Fibroblast of skin of scalp (primary cell): ENCODE data around the gene HSH2D. TPM values are rescaled to one million over a fixed set of nuclear protein-coding genes. Genes with fewer than 3 reads are reported as not detected.
"Not testable (repeated sequence)": the region's sequence is repeated elsewhere in the genome, so short reads cannot be mapped to it uniquely, and the experiment has no call there.

ENCODE experiments used
- DNase-seq: peaks from one replicate; pipeline ENCODE4 v3.0.0-alpha.2; 2013
- polyA plus RNA-seq, 2 experiments: library from polyadenylated mRNA; unstranded; fragments of 120-200 nt; gene quantifications; one replicate each; pipeline ENCODE4 v1.2.1, GENCODE V29; 2013; ENCODE audit not compliant: insufficient read length in 2 of 2

Gene HSH2D, protein sequence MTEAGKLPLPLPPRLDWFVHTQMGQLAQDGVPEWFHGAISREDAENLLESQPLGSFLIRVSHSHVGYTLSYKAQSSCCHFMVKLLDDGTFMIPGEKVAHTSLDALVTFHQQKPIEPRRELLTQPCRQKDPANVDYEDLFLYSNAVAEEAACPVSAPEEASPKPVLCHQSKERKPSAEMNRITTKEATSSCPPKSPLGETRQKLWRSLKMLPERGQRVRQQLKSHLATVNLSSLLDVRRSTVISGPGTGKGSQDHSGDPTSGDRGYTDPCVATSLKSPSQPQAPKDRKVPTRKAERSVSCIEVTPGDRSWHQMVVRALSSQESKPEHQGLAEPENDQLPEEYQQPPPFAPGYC
- polyA plus RNA-seq (2013, experiment 1 of 2; ENCODE audit: insufficient read length), result 0.06 TPM
- not detected for polyA plus RNA-seq (2013, experiment 2 of 2; ENCODE audit: insufficient read length)

DNA sequence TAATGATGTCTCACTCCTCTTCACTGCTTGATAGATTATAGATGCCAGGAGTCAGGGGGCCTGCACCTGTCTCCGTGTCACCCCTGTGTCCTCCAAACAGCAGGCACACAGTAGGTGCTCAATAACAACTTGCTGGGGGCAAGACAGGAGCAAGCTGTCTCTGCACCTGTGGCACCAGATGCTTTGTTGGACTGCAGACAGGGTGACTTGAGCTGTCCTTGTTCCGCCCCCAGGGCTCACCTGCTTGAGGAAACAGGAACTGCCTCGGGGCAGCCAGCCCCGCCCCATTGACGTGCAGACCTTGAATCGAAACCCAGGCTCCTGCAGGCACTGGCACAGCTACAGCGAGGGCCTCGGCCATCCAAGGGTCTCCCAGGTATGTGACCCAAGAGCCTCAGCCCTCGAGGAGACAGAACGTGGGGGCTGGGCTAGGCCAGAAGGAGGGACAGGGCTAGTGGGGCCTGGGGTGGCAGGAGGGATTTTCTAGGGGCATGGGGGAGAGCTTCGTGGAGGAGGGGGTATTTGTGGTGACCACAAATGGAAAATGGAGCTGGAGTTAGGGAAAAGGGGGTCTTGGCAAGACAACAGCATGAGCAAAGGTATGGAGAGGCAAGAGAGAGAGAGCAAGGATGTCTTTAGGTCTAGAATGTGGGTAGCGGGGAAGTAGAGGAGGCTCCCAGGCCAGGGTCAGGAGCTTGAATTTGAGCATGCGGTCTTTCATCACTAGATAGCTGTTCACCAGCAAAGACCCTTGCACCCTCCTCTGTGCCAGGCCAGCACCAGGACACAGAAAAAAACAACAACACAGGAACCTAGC lies at the start of gene HSH2D:
Gene HSH2D (plus strand): TSS at position 287 of the 817 bp plus-strand sequence. CDS start 5,066 bp downstream, outside the sequence.
- DNase-seq, result no peak

GRCh38 chr19:16094360-16095070 lies 49.0 kb upstream of the HSH2D start:
- peak; percentile 78 for DNase-seq

DNA sequence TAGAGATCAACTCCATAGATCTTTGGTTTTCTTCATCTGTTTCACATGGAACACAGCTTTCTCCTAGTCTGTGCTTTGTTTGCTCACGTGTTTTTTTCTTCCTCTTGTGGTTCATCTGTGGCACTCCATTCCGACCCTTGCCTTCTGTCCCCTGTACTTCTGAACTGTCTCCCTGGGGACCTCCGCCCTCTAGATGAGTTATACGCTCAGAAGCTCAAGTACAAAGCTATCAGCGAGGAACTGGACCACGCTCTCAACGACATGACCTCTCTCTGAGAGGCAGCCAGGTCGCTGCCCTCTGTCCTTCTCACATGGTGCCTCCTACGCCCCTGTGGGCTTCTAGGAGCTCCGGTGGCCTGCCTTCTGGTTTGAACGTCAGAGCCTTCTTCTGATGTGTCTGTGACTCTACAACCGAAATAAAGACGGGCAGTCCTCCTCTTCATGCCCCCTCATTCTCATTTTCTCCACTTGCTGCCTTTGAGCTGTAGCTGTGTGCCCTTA lies 48.4 kb upstream of the HSH2D start:
- no peak for DNase-seq

- DNase-seq, result no peak
Measured at GRCh38 chr19:16096280-16096855, 47.1 kb upstream of the HSH2D start.

GRCh38 chr19:16098416-16098768 lies 45.1 kb upstream of the HSH2D start:
- no peak for DNase-seq

DNA sequence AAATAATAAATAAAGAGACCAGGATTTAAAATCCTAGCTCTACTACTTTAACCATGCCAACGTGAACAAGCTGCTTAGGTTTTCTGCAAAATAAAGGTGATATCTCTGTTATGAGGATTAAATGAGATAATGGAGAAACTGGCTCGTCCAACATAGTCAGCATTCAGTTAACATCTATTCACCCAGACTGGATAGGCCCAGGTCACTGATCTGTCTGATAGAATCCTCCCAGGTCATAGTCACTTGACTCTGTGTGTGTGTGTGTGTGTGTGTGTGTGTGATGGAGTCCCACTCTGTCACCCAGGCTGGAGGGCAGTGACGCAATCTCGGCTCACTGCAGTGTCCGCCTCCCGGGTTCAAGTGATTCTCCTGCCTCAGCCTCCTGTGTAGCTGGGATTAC lies 44.7 kb upstream of the HSH2D start:
- no peak for DNase-seq

GRCh38 chr19:16099314-16099965 lies 44.0 kb upstream of the HSH2D start:
- DNase-seq, result not testable (repeated sequence)

DNA sequence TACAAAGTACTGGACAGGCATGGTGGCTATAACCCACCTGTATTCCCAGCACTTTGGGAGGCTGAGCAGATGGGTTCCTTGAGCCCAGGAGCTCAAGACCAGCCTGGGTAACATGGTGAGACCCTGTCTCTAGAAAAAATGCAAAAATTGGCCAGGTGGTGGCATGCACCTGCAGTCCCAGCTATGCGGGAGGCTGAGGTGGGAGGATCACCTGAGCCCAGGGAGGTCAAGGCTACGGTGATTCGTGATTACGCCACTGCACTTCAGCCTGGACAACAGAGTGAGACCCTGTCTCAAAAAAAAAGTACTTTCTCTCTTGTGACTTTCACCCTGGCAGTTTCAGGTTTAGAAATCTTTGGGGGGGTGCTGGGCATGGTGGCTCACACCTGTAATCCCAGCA lies 43.0 kb upstream of the HSH2D start:
- DNase-seq, result no peak

DNA sequence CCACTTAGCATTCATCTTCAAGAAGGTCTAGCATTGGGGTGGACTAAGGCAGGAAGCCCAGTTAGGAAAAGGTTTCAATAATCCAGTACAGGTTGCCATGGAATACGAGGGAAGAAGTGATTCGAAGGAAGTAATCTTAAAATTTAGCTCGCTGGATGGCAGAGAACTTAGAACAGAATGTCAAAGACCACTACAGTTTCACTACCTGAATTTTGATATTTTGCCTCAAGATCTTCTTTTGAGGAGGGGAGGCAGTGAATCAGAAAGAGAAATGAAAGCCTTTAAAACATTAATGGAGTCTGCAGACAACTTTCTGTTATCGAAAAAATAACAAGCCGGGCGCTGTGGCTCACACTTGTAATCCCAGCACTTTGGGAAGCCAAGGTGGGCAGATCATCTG lies 38.8 kb upstream of the HSH2D start:
- no peak for DNase-seq

- DNase-seq, result peak; percentile 48
Measured at GRCh38 chr19:16106121-16106520, 37.4 kb upstream of the HSH2D start.

GRCh38 chr19:16111160-16111908 lies 32.2 kb upstream of the HSH2D start, which contains the start of gene RAB8A:
TSS of gene RAB8A (plus strand) at chr19:16111889. CDS start at chr19:16111902, 13 bp downstream.
- peak; percentile 100 for DNase-seq

- no peak for DNase-seq
Measured at GRCh38 chr19:16111909-16112752, 31.4 kb upstream of the HSH2D start.

DNA sequence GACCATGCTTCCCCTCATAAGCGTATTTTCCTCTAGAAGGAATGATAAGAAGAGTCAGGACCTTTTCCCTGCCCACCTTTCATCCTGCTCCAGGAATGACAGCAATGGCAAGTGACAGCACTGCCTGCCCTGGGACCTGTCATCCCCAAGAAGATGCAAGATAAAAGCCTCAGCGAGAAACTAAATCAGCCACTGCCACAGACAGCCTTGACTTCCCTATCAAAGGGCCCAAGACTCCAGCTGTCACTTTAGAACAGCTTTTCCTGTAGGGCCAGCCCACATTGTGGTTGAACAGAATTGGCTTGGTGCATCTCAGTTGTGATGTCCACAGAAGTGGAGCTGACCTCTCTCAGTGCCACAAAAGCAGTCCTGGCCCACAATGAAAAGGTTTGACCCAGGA lies 30.7 kb upstream of the HSH2D start:
- DNase-seq, result no peak

DNA sequence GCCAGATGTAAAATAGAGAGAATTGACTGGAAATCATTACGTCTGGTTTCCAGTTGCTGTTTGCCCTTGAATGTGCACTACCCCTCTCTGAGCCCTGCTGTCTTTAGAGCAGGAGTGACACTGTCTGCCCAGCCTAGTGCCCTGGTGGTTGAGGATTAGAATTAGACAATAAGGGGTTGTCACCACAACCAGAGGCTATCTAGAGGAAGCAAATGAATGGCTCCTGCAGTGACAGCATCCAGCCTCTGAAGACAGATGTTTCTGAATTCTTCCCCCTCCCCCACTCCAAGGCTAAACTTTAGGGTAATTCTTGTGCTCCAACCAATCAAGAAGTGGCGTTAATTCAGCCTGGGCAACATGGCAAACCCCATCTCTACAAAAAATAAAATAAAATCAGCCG lies 29.8 kb upstream of the HSH2D start:
- DNase-seq, result no peak

GRCh38 chr19:16115301-16116039 lies 28.0 kb upstream of the HSH2D start:
- DNase-seq, result no peak

DNA sequence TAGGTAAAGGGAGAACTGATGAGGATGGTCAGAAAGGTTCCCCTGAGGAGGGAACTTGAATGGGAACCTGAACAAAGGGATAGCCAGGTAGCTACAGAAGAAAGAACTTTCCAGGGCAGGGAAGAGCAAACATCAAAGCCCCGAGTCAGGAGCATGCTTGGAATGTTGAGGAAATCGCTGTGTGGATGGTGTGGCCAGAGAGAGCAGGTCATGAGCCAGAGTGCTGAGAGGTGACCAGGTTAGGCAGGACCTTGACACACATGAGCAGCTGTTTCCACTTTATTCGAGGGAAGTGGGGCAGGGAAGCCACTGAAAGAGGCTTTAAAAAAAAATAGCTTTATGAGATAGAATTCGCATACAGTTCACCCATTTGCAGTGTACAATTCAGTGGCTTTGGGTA lies 27.4 kb upstream of the HSH2D start:
- no peak for DNase-seq

DNA sequence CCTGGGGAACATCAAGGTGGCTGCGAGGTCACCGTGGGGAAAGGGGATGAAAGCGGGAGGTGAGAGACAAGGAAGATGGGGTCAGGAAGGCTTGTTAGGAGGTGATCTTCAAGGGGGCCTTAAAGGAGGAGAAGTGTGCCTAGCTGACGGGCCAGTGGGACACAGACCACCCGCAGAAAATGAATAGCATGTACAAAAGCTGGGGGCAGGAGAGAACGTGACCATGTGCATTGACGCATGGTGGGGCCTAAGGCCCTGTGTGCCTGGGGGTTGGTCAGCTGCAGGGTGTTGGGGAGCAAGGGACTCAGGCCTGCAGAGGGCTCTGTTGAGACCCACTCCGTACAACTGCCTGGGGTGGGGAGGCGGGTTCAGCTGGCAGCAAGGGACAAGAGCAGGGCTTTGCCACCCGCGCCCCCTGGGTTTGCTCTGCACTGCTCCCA lies 25.9 kb upstream of the HSH2D start:
- no peak for DNase-seq

DNA sequence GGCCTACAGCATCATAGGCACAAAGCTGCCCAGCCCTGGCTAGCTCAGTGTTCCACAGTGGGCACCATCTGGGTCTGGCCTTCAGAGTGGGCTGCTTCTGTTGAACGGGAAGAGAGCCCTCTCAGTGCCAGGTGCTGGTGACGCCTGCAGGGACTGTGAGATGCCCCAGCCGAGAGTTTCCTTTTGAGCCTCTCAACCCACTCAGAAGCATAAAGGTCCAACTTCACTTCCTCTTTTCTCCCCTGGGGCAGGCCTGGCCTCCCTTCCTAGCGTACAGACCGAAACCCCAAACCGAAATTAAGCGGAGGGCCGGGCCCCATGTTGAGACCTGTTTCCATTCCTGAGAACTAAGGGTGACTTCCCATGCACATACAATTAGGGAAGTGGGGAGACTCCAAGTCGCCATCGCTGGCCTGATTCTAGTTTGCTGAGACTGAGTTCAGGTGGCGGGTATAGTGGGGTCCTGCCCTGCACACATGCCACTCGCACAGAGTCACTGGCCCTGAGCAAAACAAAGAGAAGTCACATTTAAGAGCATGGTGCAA lies 24.9 kb upstream of the HSH2D start:
- DNase-seq, result no peak
